Measurements from ENCODE around the gene PI16. TPM values are rescaled to one million over a fixed set of nuclear protein-coding genes. Genes with fewer than 3 reads are reported as not detected.
"Not testable (repeated sequence)": the region's sequence is repeated elsewhere in the genome, so short reads cannot be mapped to it uniquely, and the experiment has no call there.

PI16 gene
- total RNA-seq, 1 experiment from 2014 or later: not detected

GRCh38 chr6:36975231-36976006, 20.9 kb downstream of the PI16 start:
- no peak for DNase-seq (ENCODE audit: low read depth)

DNA sequence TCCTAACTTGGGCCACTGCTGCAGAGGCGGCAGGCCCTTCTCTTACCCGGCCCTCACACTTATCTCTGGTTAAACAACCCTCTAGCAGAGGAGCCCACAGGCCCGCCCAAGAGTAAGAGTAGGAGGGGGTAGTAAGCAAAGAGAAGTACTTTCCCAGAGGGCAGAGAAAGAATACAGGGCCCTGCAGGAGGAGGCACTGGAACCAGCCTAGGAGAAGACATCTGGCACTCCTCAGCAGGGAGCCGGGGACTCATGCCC, 21.4 kb downstream of the PI16 start:
- DNase-seq (ENCODE audit: low read depth): no peak

DNA sequence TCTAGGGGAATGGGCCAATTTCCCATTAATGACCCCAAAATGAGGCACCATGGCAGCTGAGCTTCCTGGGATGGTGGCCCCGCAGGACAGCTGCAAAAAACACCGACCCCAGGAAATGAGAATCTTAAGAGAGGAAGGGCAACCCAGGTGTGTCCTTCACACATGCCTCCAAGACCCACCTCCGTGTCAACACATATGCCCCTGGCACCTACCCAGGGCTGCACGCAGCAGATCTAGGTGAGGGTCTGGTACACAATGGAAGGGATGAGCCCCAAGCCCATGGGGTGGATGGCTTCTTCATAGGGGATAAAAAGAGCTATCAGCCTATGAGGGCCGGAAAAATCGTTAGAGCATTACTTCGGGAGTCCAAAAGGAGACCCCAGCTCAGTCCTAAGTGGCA, 22.0 kb downstream of the PI16 start:
- DNase-seq (ENCODE audit: low read depth): no peak

GRCh38 chr6:36976931-36977330, 22.4 kb downstream of the PI16 start:
- DNase-seq (ENCODE audit: low read depth): no peak

- DNase-seq (ENCODE audit: low read depth): no peak
Observed at GRCh38 chr6:36977470-36977941, 23.0 kb downstream of the PI16 start.

GRCh38 chr6:36978421-36979346, 24.1 kb downstream of the PI16 start:
- DNase-seq (ENCODE audit: low read depth): no peak

DNA sequence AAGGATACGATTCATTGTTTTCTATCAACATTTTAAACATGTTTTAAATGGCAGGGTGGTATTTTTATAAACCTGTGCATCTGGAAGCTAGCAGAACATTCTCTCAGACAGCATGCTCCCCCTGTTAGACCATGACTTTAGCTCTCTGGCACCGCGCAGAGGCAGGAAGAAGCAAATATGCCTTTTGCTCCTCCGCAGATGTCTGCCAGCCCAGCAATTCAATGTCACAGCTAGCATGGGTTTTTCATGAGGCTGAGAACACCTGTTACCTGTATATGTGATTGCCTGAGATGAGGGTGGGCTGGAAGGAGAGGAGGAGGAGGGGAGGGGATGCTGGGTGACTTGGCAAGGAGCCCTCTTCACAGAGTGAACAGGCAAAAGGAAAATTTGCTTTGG, 24.8 kb downstream of the PI16 start:
- DNase-seq (ENCODE audit: low read depth): no peak

- DNase-seq (ENCODE audit: low read depth): no peak
Observed at GRCh38 chr6:36980129-36980528, 25.6 kb downstream of the PI16 start.

DNA sequence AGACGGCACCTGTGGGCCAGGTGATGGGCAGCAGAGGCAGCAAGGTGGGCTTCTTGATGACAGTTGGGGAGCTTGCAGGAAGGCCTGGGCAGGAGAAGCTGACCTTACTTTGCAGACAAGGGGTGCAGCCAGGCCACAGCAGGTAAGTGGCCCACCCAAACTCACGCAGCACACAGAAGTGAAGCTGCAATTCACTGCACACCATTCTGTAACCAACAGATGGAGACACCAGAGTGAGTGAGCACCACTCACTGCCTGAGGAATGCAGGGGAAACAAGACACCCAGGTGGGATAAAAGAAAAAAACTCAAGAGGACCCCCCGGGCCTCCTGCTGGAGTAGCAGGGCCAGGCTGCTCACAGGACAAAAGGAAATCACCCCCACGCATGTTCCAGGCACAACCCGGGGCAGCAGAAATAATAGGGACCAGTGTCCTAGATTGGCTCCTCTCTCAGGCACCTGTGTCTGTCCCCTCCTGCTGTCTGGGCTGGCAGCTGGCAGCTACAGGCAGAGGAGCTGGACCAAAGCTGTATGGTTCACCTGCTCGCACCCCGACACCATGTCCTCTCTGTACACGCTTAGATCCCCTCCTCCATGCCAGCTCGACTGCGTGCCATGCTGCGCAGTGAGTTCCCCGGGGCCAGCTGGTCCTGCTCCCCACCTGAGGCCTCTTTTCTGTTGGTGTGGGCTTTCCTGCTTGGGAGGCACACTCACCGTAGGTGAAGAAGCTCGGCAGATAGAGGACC, 26.5 kb downstream of the PI16 start:
- no peak for DNase-seq (ENCODE audit: low read depth)

DNA sequence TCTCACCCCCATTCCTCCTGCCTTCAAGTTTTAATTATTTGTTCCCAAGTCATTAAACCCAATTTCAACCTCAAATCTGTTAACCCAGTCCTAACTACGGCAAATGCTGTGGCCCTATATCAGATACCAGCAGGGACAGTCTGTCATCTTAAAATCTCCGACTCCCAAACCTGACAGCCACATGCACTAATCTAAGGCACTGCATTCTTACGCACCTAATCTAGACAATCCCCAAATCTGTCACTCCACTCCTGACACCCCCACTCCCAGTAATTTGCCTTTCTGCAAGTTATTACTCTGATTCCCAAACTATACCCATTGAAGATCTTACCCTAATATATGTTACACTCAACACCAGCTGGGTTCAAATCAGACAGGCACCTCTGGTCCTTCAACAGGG, 29.0 kb downstream of the PI16 start:
- no peak for DNase-seq (ENCODE audit: low read depth)

DNA sequence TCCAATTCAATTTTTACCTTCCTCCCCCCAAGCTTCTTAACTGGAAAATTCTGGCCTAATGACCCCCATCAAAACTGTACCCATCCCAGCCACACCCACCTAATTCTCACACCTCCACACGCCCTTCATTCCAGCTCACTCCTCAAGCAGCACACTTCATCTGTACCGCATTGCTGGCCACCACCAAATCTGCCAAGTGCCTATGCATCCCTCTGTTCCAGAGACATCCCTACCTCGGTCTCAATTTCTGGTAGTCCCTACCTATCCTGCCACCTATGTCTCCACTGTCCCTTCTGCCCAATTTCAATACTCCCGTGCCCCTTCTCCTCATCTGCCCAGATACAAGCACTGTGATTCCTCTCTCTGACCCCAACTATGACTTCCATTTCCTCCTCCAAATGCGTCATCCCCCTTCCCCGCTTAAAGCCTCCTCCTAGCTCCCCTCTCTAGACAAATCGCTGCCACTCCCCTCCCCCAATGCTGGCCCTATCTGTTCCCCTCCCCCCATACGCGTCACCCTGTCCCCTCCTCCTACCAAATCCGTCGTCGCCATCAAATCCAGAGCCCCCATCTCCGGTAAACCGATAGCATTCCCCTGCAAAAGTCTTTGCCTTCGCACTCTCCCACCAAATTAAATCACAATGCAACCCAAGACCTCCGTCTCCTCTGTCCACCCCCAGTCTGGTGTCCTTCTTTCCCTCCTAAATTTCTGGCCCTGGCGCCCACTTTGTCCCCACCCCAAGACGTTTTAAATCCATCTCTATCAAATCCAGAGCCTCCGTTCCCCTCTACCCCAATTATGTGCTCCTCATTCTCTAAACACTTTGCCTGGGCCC, 30.3 kb downstream of the PI16 start:
- DNase-seq (ENCODE audit: low read depth): peak; percentile 61

DNA sequence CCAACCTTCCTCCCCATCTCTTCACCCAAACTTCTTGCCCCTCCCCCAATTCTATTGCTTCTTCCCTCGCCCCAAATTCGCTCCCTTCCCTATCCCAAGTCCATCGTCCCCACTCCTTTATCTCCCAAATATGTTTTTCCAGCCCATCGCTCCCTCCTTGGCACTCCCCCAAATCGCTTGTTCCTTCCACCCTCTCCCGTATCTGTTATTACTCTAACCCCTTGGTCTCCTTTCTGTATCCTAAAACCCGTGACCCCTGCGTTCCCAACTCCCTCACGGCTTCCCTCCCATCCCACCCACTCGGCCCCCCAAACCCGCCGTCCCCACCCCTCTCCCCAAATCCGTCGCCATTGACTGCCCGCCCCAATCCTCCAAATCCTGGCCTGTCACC, 30.9 kb downstream of the PI16 start:
- DNase-seq (ENCODE audit: low read depth): no peak

GRCh38 chr6:36985808-36986703, 31.5 kb downstream of the PI16 start, which contains the start of gene MTCH1:
Gene MTCH1 (minus strand): TSS chr6:36986196. CDS start chr6:36986173, 23 bp downstream.
- peak; percentile 91 for DNase-seq (ENCODE audit: low read depth)

- DNase-seq (ENCODE audit: low read depth): no peak
Observed at GRCh38 chr6:36986704-36987047, 32.1 kb downstream of the PI16 start.

GRCh38 chr6:36989264-36989663, 34.7 kb downstream of the PI16 start:
- no peak for DNase-seq (ENCODE audit: low read depth)

- not testable (repeated sequence) for DNase-seq (ENCODE audit: low read depth)
Observed at GRCh38 chr6:36990401-36990800, 35.9 kb downstream of the PI16 start.

- no peak for DNase-seq (ENCODE audit: low read depth)
Observed at GRCh38 chr6:36997811-36998722, 43.5 kb downstream of the PI16 start.

- DNase-seq (ENCODE audit: low read depth): no peak
Observed at GRCh38 chr6:36998723-36999038, 44.1 kb downstream of the PI16 start.

- no peak for DNase-seq (ENCODE audit: low read depth)
Observed at GRCh38 chr6:36999061-36999750, 44.7 kb downstream of the PI16 start.

Measured in RPMI7951 (cell line).